ENCODE data around the gene ACOXL. TPM values are rescaled to one million over a fixed set of nuclear protein-coding genes. Genes with fewer than 3 reads are reported as not detected.

The ACOXL gene
- polyA plus RNA-seq, 1 donor from 2014 or later: not detected

DNA sequence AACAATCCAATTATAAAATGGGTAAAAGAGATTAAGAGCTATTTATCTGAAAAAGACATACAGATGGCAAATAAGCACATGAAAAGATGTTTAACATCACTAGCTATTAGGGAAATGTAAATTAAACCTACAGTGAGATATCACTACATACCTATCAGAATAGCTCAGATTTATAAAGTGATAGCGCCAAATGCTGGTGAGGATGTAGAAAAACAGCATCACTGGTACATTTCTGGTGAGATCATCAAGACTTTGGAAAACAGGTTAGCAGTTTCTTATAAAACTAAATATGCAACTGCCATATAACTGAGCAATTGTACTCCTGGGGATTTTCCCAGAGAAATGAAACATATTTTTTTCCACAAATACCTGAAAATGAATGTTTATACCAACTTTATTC lies 100.4 kb downstream of the ACOXL start:
- no peak overlapping the region for H3K4me3 Mint-ChIP-seq
- no peaks in the 10 kb centered on the region for H3K4me1 Mint-ChIP-seq
- peaks cover 1% of the 10 kb centered on the region for H3K36me3 Mint-ChIP-seq
- H3K9me3 Mint-ChIP-seq: peaks cover 0 to 2% (median 0%) of the 10 kb centered on the region in 3 donors
- H3K27ac Mint-ChIP-seq: no peak overlapping the region
- peaks cover 19% of the 10 kb centered on the region for H3K27me3 Mint-ChIP-seq

GRCh38 chr2:110834134-110834827 lies 101.9 kb downstream of the ACOXL start:
- peaks cover 19% of the 10 kb centered on the region for H3K27me3 Mint-ChIP-seq
- H3K27ac Mint-ChIP-seq: no peak overlapping the region
- H3K4me1 Mint-ChIP-seq: no peaks in the 10 kb centered on the region
- peaks cover 1% of the 10 kb centered on the region for H3K36me3 Mint-ChIP-seq
- no peaks in the 10 kb centered on the region for H3K9me3 Mint-ChIP-seq
- no peak overlapping the region for H3K4me3 Mint-ChIP-seq

DNA sequence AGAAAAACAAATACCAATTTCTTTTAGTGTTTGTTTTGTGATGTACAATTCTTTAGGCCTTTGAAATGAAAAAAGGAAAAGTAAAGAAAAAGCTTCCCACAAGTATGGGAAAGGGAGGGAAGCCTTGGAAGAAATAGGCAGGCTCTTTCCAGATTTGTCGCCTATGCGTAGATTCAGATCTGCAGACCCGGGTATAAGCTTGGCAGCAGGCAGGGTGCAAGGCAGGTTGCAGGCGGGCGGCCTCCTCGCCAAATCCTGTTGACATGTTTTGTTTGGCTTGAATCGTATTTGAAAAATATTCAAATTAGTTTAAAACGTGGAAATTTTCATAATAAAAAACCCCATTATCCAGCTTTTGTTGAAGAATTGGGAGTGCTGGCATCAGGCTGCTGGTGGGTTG lies 104.3 kb downstream of the ACOXL start:
- peaks cover 16% of the 10 kb centered on the region for H3K27me3 Mint-ChIP-seq

DNA sequence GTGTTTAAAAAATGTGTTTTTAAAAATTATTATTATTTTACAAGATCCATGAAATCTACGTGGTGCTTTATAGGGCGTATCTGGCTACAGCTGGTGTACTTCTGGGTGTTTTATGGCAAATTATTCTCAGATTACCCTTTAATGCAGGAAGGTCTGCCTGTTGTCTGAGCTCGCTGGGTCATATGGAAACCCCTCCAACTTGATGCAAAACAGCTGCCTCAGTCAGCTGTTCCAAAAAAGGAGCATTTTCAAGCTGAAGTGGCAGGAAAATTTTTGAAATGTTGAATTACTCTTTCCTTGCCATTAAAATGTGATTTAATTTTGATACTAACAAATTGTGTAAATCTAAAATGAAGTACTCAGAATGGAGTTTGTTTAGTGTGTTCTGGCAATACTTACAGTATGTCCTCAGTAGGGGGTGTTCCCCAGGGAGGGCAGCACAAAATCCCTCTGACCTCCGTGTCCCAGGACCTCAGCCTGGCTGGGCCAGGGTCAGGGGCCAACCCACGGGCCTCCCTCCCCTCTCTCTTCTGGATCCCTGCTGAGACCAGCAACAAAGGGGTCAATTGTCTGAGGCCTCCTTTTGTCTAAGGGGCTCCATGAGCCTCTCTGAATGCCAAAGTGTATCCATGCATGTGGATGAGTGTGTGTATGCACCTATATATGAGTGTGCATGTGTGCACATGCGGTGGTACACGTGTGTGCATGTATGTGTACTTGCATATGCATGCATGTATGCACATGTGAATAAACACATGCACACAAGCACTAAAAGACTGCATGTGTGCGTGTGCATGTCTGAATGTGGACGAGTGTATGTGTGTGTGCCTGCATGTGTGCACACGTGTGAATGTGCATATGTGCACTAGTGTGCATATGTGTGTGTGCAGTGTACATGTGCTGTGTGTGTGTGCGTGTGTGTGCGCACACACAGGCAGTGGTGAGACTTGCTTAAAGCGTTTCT lies 105.4 kb downstream of the ACOXL start:
- no peak overlapping the region for H3K27ac Mint-ChIP-seq
- no peaks in the 10 kb centered on the region for H3K4me1 Mint-ChIP-seq
- no peak overlapping the region for H3K4me3 Mint-ChIP-seq
- H3K27me3 Mint-ChIP-seq: peaks cover 16% of the 10 kb centered on the region
- H3K36me3 Mint-ChIP-seq: peaks cover 1% of the 10 kb centered on the region
- no peaks in the 10 kb centered on the region for H3K9me3 Mint-ChIP-seq

More for the DNA sequence above, 104.3 kb downstream of the ACOXL start:
- Mint-ChIP-seq H3K9me3 (no peaks in the 10 kb centered on the region), H3K36me3 (peaks cover 1% of the 10 kb centered on the region), H3K4me1 (no peaks in the 10 kb centered on the region), H3K27ac (no peak overlapping the region), H3K4me3 (no peak overlapping the region)

DNA sequence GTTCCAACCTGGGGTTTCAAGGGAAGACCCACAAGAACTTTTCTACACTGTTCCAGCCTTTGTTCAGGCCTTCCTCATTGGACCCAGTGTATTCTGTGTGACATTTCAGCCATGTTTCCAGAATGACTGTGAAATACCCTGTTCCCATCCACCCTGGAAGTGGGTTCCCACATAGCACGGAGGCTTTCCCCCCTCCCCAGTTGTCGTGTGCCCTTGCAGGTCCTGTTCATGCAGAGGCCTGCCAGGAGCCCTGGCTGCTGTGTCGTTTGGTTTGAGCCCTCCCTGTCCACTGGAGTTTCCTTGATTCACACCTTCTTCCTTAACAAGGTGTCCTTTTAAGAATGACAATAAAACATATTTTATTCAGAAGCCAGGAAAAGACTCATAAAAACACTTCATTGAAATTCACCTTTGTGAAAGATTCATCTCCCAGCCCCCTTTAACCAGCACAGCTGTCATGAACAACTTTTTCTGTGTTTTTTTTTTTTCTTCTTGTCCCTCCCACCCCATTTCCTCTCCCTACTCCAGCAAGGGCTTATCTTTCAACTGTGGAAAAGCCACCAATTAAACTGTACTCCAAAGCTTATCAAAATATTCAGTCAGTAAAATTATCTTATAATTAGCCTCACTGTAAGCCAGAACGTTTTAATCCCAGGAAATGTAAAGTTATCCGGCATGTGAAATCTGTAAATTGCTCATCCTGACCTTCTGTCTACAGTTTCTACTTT lies 106.4 kb downstream of the ACOXL start:
- no peak overlapping the region for H3K27ac Mint-ChIP-seq
- peaks cover 1% of the 10 kb centered on the region for H3K36me3 Mint-ChIP-seq
- peaks cover 13% of the 10 kb centered on the region for H3K27me3 Mint-ChIP-seq
- no peak overlapping the region for H3K4me3 Mint-ChIP-seq
- H3K9me3 Mint-ChIP-seq: no peaks in the 10 kb centered on the region
- peaks cover 0 to under 1% (median 0%) of the 10 kb centered on the region in 3 donors for H3K4me1 Mint-ChIP-seq

- Mint-ChIP-seq H3K27ac (no peak overlapping the region), H3K4me1 (peaks cover 0 to 3% (median 0%) of the 10 kb centered on the region in 3 donors), H3K4me3 (no peak overlapping the region), H3K36me3 (no peaks in the 10 kb centered on the region), H3K9me3 (peaks cover 0 to 3% (median 0%) of the 10 kb centered on the region in 3 donors), H3K27me3 (peaks cover 9% of the 10 kb centered on the region)
Observed at GRCh38 chr2:110840508-110840907, 108.1 kb downstream of the ACOXL start.

DNA sequence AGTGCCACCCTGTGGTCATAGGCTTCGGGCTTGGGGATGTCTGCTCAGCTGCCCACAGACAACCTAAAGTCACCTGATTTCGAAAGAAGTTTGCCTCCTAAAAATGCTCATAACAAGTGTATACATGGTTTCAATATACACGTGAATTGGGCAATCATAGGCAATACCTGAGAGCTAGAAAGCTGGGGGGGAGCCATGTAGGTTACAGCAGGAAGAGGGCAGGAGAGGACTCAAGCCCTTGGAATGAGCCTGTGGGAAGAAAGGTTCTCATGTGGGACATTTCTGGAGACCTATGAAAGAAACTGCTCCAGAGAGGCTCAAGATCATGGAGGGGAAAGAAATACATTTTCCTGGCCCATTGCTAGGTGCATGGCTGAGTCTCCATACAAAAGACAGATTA lies 109.7 kb downstream of the ACOXL start:
- Mint-ChIP-seq H3K4me3 (no peak overlapping the region), H3K4me1 (peaks cover 1 to 8% (median 2%) of the 10 kb centered on the region in 3 donors), H3K27me3 (peaks cover 5% of the 10 kb centered on the region), H3K9me3 (peaks cover 0 to 3% (median 0%) of the 10 kb centered on the region in 3 donors), H3K27ac (no peak overlapping the region), H3K36me3 (no peaks in the 10 kb centered on the region)

- Mint-ChIP-seq H3K27ac (no peak overlapping the region), H3K4me3 (no peak overlapping the region), H3K4me1 (peaks cover 5 to 13% (median 6%) of the 10 kb centered on the region in 3 donors), H3K36me3 (no peaks in the 10 kb centered on the region), H3K9me3 (peaks cover 0 to 3% (median 0%) of the 10 kb centered on the region in 3 donors), H3K27me3 (peaks cover 5% of the 10 kb centered on the region)
Observed at GRCh38 chr2:110843496-110843895, 111.1 kb downstream of the ACOXL start.

GRCh38 chr2:110843959-110844510 lies 111.7 kb downstream of the ACOXL start:
- no peak overlapping the region for H3K27ac Mint-ChIP-seq
- H3K36me3 Mint-ChIP-seq: no peaks in the 10 kb centered on the region
- H3K4me3 Mint-ChIP-seq: no peak overlapping the region
- peaks cover 5 to 13% (median 6%) of the 10 kb centered on the region in 3 donors for H3K4me1 Mint-ChIP-seq
- peaks cover 8% of the 10 kb centered on the region for H3K27me3 Mint-ChIP-seq
- H3K9me3 Mint-ChIP-seq: peaks cover 0 to 3% (median 0%) of the 10 kb centered on the region in 3 donors

- Mint-ChIP-seq H3K9me3 (peaks cover 0 to 3% (median 0%) of the 10 kb centered on the region in 3 donors), H3K27me3 (peaks cover 6% of the 10 kb centered on the region), H3K36me3 (peaks cover 3% of the 10 kb centered on the region), H3K27ac (no peak overlapping the region), H3K4me3 (no peak overlapping the region), H3K4me1 (peaks cover 5 to 16% (median 6%) of the 10 kb centered on the region in 3 donors)
Observed at GRCh38 chr2:110847651-110848050, 115.3 kb downstream of the ACOXL start.

DNA sequence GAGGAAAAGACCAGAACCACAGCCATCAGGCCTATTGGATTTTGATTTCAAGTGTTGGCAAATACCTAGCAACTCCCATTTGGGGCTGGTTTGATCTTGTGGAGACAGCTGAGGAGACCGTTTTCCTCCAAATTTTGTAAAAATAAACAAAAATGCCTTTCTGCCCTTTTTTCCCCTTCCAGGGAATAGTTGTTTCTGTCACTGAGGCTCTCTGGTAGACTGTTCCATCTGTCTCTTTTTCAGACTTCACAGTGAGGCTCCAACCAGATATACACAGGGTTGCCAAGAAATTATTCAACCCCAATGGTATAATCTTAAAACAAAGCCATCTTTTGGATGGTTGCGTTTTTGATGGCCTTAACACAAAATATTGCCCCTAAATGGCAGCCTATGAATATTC lies 115.7 kb downstream of the ACOXL start:
- peaks cover 5% of the 10 kb centered on the region for H3K27me3 Mint-ChIP-seq
- H3K9me3 Mint-ChIP-seq: peaks cover 0 to 3% (median 0%) of the 10 kb centered on the region in 3 donors
- peaks cover 5 to 18% (median 8%) of the 10 kb centered on the region in 3 donors for H3K4me1 Mint-ChIP-seq
- no peak overlapping the region for H3K27ac Mint-ChIP-seq
- no peak overlapping the region for H3K4me3 Mint-ChIP-seq
- H3K36me3 Mint-ChIP-seq: peaks cover 3% of the 10 kb centered on the region

- no peak overlapping the region for H3K27ac Mint-ChIP-seq
- no peak overlapping the region for H3K4me3 Mint-ChIP-seq
Observed at GRCh38 chr2:110848519-110849030, 116.2 kb downstream of the ACOXL start.

DNA sequence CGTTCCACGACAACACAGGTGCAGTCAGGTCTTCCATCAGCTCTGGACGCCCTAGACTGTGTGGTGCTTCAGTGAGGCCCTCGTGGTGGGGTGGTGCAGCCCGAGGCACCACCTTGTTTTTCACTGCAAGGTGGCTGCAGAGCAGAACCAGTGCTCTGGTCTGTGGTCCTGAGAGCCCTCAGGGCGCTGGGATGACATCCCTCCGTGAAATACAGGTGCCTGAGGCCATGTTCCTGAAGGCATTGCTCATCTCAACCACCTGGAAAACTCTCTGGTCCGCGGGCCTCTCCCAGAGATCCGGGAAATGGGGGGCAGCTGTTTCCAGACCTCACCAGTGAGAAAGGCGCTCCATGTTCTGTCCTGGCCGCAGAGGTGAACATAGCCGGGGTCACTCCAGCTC lies 119.2 kb downstream of the ACOXL start:
- Mint-ChIP-seq H3K27me3 (peaks cover 9% of the 10 kb centered on the region), H3K27ac (no peak overlapping the region), H3K4me1 (peaks cover 20 to 32% (median 20%) of the 10 kb centered on the region in 3 donors), H3K4me3 (no peak overlapping the region), H3K36me3 (peaks cover 3% of the 10 kb centered on the region), H3K9me3 (no peaks in the 10 kb centered on the region)

More at GRCh38 chr2:110848519-110849030, 116.2 kb downstream of the ACOXL start:
- Mint-ChIP-seq H3K9me3 (peaks cover 0 to 3% (median 0%) of the 10 kb centered on the region in 3 donors), H3K4me1 (peaks cover 8 to 23% (median 9%) of the 10 kb centered on the region in 3 donors), H3K36me3 (peaks cover 3% of the 10 kb centered on the region), H3K27me3 (peaks cover 5% of the 10 kb centered on the region)

- peaks cover 3% of the 10 kb centered on the region for H3K36me3 Mint-ChIP-seq
- no peak overlapping the region for H3K27ac Mint-ChIP-seq
- no peaks in the 10 kb centered on the region for H3K9me3 Mint-ChIP-seq
- peaks cover 18 to 28% (median 19%) of the 10 kb centered on the region in 3 donors for H3K4me1 Mint-ChIP-seq
- peaks cover 11% of the 10 kb centered on the region for H3K27me3 Mint-ChIP-seq
- H3K4me3 Mint-ChIP-seq: no peak overlapping the region
Observed at GRCh38 chr2:110852051-110852450, 119.7 kb downstream of the ACOXL start.
